Measurements from ENCODE around the gene UPB1.
"Not testable (repeated sequence)": the region's sequence is repeated elsewhere in the genome, so short reads cannot be mapped to it uniquely, and the experiment has no call there.

UPB1 gene

GRCh38 chr22:24482575-24482974, 12.6 kb upstream of the UPB1 start:
- no peak for DNase-seq (ENCODE audit: low spot score)

GRCh38 chr22:24482998-24483397, 12.1 kb upstream of the UPB1 start:
- DNase-seq (ENCODE audit: low spot score), result no peak

- DNase-seq (ENCODE audit: low spot score), result no peak
Measured at GRCh38 chr22:24483976-24484545, 11.1 kb upstream of the UPB1 start.

- no peak for DNase-seq (ENCODE audit: low spot score)
Measured at GRCh38 chr22:24485170-24485569, 10.0 kb upstream of the UPB1 start.

GRCh38 chr22:24485608-24486007, 9.5 kb upstream of the UPB1 start:
- no peak for DNase-seq (ENCODE audit: low spot score)

- no peak for DNase-seq (ENCODE audit: low spot score)
Measured at GRCh38 chr22:24486501-24486921, 8.6 kb upstream of the UPB1 start.

- DNase-seq (ENCODE audit: low spot score), result no peak
Measured at GRCh38 chr22:24489011-24489410, 6.1 kb upstream of the UPB1 start.

- DNase-seq (ENCODE audit: low spot score), result not testable (repeated sequence)
Measured at GRCh38 chr22:24489434-24489833, 5.7 kb upstream of the UPB1 start.

- no peak for DNase-seq (ENCODE audit: low spot score)
Measured at GRCh38 chr22:24492391-24492790, 2.7 kb upstream of the UPB1 start.

GRCh38 chr22:24494167-24494527, 985 bp upstream of the UPB1 start:
- no peak for DNase-seq (ENCODE audit: low spot score)

GRCh38 chr22:24495365-24495675, 188 bp downstream of the UPB1 start:
- no peak for DNase-seq (ENCODE audit: low spot score)

GRCh38 chr22:24496234-24496633, 1.1 kb downstream of the UPB1 start:
- DNase-seq (ENCODE audit: low spot score), result no peak

GRCh38 chr22:24496661-24497060, 1.5 kb downstream of the UPB1 start:
- DNase-seq (ENCODE audit: low spot score), result no peak

GRCh38 chr22:24497841-24498258, 2.7 kb downstream of the UPB1 start:
- DNase-seq (ENCODE audit: low spot score), result no peak

GRCh38 chr22:24498824-24499223, 3.7 kb downstream of the UPB1 start:
- no peak for DNase-seq (ENCODE audit: low spot score)

GRCh38 chr22:24499706-24500276, 4.7 kb downstream of the UPB1 start:
- no peak for DNase-seq (ENCODE audit: low spot score)

GRCh38 chr22:24500277-24500820, 5.2 kb downstream of the UPB1 start:
- no peak for DNase-seq (ENCODE audit: low spot score)

GRCh38 chr22:24501301-24502005, 6.3 kb downstream of the UPB1 start:
- no peak for DNase-seq (ENCODE audit: low spot score)

- no peak for DNase-seq (ENCODE audit: low spot score)
Measured at GRCh38 chr22:24502034-24502433, 6.9 kb downstream of the UPB1 start.

GRCh38 chr22:24502541-24502940, 7.4 kb downstream of the UPB1 start:
- no peak for DNase-seq (ENCODE audit: low spot score)

GRCh38 chr22:24503137-24503842, 8.2 kb downstream of the UPB1 start:
- DNase-seq (ENCODE audit: low spot score), result peak; percentile 87

GRCh38 chr22:24503843-24504338, 8.8 kb downstream of the UPB1 start:
- no peak for DNase-seq (ENCODE audit: low spot score)

- no peak for DNase-seq (ENCODE audit: low spot score)
Measured at GRCh38 chr22:24504540-24504939, 9.4 kb downstream of the UPB1 start.
